RCC 7860 (cell line): ENCODE results near the gene ACOT7.

Source experiments
- DNase-seq: peaks from one replicate; pipeline ENCODE4 v3.0.0-alpha.2; 2015; ENCODE audit warnings: low spot score
- FAIRE-seq: peaks from 2 replicates; lab custom pipeline; 2012; peaks lifted over from hg19 to GRCh38; lab: Jason Lieb, UNC

ACOT7 gene

DNA sequence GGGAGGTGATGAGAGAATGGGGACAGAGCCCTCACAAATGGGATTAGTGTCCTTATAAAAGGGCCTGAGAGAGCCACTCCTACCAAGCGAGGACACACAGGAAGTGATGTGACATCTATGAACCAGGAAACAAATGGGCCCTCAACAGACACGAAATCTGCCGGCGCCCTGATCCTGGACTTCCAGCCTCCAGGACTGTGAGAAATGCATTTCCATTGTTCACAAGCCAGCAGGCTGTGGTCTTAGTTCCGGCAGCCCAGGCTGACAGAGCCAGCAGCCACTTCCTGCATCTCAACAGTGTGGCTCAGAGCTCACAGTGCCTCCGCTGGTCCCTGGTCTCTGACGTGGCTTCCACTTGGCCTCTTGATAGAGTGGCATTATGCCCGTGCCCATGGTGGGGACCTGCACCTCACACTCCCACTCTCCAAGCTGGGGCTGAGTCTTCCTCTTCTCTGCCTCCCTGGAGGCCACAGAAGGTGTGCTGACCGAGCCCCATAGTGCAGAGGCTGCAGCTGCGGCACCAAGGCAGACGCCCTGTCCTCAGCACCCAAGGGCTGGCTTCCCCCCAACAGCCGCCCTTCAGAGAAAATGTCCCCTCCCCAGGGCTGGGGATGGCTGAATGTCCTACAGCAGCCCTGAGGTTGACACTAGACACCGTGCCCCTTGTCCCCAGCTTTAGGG lies 44.9 kb downstream of the ACOT7 start:
- FAIRE-seq (no peak), DNase-seq (no peak)

DNA sequence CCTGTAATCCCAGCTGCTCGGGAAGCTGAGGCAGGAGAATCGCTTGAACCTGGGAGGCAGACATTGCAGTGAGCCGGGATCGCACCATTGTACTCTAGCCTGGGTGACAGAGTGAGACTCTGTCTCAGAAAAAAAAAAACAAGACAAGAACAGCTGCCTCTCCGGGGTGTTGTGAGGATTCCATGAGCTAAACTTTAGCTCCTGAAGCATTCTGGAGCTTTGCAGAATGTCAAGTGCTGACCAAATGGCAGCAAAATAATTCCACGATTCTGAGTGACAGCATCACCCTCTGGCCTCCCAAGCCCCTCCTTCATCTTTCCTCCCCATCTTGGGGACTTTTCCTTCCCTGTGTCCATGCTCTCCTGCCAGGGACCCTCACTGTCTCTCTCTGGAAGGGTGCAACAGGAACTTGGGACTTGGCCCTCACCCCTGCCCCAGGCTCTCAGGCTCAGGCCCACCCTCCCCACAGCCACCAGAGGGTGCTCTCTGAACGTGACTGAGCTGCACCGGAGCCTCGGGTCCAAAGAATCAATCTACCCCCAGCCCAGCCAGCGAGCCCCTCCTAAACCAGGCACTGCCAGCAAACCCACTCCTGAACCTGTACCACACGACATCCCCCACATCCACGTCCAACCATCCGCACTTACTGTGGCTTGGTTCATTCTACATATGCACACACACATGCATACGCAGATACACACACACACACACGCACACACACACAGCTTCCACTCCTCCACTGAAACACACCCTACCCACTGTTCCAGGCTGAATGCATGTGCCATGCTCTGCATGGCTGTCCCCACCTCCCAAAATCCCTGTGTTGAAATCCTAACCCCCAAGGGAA lies 45.7 kb downstream of the ACOT7 start:
- no peak for FAIRE-seq
- no peak for DNase-seq

DNA sequence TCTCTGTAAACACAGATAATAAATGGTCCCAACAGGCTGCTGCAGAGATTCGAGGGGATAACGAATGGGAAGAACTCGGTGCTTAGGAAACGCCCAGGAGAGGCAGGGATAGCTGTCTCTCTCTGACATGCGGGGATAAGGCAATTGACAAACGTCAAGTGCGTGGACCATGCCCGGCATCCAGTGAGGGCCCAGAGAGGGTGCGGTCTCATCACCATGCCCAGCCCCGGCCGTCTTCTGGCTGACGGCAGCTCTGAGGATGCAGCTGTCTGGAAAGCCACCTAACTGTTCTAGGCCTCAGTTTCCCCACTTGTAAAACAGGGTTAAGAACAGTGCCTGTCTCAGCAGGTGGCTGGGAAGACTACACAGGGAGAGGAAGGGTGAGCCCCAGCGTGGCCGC lies 48.1 kb downstream of the ACOT7 start:
- no peak for FAIRE-seq

DNA sequence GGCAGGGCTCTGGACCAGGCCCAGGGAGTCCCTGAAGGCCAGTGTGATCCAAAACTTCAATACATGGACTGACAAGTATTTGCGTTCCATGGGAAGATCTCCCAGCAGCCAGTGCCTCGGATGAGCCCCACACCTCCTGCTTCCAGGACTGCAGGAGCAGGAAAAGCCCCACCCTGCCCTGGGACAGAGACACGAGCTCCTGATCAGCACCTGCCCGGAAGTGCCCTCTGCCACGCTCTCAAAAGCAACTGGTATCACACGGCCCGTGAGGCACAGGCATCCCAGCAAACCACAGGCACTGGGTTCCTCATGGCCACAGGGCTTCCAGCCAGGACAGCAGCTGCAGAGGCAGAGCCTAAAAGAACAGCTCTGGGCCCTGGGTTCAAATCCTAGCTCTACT lies 48.6 kb downstream of the ACOT7 start:
- no peak for DNase-seq
- FAIRE-seq: no peak

More for the DNA sequence above, 48.1 kb downstream of the ACOT7 start:
- DNase-seq: no peak

DNA sequence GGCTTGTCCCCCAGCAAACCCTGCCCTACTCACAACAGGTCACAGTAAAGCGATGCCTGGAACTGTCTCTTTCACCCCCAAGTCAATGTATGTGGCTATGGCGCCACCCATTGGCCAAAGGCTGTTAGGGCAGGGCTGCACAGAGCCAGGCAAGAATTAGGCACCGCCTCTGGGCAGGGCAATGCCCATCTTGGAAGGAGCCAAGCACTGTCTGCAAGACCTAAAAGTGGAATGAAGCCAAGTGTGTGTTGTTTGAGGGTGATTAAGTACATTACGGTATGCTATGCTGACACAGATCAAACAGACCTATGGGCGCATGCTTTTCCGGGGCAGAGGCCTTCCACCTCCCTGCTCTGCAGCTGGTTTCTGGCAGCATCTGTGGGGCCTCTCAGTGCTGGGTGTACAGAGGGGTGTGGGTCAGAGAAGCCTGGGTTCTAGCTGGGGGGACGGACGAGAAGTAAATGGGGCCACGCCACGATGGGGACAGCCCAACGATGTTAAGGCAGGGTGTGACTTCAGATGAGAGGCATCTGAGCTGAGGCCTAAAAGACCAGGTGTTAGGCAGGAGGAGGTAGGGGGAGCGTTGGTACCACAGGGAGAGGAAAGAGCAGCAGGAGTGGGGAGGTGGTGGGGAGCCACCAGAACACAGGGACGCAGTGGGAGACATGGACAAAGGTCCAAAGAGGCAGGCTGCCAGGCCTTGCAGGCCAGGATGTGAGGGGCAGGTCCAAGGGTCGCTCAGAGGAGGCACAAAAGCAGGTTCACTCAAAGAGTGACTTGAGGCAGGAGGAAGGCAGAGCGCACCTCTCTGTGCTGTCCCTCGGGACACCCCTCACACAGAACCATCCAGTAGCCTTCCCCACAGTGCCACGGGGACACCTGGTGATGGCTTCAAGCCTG lies 49.8 kb downstream of the ACOT7 start:
- FAIRE-seq: no peak
- peak; percentile 53 for DNase-seq

DNA sequence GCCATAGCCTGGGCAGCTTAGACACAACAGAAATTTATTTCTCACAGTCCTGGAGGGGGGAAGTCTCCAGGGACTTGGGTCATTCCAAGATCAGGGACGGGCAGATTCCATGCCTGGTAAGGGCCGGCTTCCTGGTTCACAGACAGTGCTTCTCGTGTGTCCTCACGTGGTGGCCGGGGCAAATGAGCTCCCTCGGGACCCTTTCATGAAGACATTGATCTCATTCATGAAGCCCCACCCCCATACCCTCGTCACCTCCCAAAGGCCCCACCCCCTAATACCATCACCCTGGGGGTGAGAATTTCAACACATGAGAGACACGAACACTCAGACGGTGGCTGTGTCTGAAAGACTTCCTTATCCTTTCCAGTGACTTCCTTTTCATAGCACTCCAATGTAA lies 51.5 kb downstream of the ACOT7 start:
- DNase-seq (no peak), FAIRE-seq (no peak)

DNA sequence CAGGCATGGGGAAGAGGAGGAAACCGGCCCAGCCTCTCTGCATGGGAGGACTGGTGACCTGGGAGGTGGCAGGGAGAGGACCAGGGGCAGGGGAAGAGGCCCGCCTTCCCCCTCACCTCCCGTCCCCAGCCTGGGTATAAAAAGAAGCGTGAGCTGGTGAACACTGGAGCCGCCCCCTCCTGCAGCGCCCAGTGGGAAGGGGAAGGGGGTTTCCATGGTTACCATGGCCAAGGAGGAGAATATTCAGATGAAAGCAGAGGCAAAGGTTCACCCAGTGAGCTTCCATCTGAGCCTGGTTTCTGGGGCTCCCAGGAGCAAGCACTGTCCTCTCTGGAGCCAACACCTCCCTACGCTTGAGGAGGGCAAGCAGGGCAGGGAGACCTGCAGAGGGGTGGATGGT lies 54.9 kb downstream of the ACOT7 start:
- DNase-seq (no peak), FAIRE-seq (no peak)

DNA sequence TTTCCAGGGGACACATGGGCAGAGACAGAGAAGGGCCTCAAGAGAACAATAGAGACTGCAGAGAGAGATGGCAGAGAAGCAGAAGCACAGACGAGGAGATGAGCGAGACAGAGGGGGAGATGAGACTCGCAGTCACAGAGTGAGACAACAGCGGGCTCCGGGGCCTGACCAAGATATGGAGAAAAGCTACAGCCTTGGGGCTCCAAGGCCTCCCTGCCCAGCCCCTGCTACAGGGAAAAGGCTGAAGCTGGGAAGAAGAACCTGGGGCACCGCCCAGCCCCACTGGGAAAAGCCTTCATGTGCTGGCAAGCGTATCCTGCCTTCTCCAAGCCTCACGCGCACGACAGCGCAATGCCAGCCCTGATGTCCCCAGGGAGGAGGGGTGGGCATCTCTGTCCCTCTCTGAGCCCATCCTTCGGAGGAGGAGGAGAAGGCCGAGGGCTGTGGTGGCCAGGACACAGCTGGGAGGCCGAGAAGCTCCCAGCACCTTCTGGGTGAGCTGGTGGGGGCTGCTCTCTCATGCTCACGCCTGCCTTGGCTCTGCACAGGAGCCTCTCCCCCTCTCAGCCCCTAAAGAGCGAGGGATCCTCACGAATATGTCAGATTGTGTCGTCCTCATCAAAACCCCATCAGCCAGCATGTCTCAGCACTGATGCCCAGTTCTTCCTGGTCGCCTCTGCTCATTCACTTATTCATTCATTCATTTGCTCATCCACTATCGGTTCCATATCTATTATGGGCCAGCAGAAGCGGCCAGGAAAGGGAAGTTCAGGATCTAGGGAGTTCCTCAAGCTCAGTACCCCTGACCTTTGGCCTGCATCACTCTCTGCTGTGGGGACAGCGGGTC lies 56.6 kb downstream of the ACOT7 start:
- FAIRE-seq (no peak), DNase-seq (no peak)

DNA sequence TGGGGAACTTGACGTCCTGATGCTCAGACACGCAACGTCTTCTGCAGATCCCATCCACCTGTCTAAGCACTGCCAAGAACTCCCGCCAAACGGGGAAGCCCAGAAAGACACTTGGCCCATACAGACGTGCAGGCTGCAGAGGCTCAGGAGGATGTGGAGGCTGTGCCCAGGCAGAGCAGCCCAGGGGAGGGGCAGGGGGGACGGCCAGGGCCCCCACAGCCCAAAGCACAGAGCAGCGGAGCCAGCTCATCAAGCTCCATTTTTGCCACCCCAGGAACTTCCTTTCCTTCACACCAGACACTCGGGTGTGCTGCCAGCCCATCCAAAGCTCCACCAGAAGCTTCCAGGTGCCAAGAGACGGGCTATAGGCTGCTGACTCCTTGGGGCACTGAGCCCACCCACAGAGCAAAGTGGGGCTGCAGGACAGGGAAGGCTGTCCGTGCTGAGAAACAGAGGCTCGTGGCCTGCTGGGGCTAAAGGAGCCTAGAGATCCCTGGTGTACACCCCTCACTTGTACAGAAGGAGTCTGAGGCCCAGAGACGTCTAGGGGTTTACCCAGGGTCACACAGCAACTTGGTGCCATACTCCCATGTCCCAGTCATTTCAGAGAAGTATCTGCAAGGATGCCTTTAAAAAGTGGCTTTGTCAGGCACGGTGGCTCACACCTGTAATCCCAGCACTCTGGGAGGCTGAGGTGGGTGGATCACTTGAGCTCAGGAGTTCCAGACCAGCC lies 59.1 kb downstream of the ACOT7 start:
- FAIRE-seq (no peak), DNase-seq (no peak)

DNA sequence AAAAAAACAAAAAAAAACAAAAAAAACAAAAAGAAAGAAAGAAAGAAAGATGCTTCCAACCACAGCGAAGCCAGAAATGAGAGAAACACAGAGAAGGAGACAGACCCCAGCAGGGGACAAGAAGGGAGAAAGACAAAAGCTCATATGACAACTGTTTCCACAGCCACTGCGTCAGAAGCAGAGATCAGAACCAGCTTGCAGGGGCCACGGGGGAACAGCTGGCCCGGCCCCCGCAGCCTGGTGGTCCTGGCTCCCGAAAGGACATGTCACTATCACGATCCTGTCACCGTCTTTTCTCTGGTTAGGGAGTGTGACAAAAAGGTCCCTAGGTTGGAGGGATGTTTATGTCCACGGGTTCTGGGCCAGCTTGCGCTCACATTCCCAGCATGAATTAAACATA lies 60.7 kb downstream of the ACOT7 start:
- FAIRE-seq (no peak), DNase-seq (no peak)

DNA sequence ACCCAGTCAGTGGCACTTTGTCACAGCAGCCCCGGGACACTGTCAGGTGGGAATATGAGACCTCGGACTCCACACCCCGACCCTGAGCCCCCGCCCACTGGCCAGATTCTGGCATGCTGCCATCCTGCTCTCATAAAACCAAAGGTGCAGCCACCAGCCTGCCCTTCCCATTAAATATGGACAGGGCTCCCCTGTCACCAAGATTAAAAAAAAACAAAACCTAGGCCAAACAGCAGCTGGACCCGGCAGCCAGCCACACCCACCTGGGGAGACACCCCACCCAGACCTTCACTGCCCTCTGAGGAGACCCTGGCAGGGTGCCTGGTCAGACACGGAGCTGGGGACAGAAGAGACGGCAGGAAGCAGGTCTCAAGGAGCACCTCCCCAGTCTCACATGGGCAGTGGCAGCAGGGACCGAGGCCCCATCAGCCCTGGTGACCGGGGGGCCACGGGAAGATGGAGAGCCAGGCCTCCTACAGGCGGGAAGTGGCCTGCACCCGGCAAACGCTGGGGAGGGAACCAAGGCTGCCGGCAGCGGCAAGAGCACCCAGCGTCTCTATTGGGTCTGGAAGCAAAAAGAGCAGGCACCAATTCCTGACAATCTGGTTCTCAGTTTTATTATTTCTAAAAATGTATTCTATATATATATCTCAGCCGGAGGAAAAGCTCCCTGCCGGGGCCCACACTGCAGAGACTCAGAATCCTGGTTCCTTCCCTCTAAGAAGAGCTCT lies 61.9 kb downstream of the ACOT7 start:
- no peak for DNase-seq

DNA sequence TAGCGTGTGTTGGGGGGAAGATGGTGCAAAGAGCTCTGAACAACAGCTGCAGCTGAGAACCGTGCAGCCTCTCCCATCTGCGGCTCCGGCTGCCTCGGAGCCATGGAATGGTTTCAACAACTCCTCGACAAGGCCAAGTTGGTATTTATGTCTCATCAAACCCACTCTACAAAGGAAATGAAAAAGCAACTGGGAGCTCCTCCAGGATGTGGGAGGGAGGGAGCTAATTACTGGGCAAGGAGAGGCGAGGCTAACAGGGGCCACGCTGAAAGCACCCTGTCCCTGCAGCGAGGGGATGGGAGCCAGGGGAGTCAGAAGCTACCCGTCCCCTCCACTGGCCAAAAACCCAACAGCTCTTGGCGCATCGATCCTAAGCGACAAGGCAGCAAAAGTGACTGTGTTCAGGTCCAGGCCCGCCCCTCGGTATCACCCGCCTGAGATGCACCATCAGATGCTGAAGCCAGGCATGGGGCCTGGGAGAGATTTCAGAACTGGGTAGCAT lies 63.1 kb downstream of the ACOT7 start:
- DNase-seq (no peak), FAIRE-seq (no peak)

More for the DNA sequence above, 61.9 kb downstream of the ACOT7 start:
- no peak for FAIRE-seq

DNA sequence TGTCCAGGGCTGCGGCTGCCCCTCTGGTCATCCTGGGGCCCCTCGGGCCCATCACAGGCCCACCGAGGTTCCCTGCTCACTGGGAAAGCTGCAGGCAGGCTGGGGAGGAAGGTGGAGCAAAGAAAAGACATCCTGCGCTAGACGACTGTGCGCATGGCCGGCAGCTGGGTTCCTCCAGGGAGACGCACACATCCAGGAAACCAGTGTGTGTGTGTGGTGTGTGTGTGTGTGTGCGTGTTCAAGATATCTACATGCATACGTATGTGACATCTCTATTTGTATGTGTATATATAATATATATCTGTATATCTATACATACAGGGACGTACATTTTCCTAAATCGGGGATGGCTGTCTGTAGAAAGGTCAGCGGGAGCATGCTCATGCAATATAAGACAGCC lies 63.7 kb downstream of the ACOT7 start:
- FAIRE-seq: no peak
- no peak for DNase-seq

DNA sequence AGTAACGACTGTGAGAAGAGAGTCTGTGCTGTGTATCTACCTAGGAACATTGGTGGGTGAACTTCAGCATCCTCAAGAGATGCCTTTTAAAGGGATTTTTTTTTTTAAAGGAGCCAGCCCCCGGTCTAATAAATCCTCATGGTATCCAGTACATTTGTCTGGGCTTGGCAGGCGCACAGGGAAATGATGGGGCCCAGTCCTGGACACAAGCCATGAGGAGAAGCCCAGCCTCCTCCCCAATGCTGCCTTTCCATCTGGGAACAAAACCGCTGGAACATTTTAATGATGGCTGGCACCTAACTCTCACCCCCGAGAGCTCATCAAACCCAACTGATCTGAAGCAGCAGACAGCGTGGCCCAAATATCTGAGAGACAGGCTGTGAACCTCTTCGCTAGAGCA lies 64.2 kb downstream of the ACOT7 start:
- FAIRE-seq (no peak), DNase-seq (no peak)

DNA sequence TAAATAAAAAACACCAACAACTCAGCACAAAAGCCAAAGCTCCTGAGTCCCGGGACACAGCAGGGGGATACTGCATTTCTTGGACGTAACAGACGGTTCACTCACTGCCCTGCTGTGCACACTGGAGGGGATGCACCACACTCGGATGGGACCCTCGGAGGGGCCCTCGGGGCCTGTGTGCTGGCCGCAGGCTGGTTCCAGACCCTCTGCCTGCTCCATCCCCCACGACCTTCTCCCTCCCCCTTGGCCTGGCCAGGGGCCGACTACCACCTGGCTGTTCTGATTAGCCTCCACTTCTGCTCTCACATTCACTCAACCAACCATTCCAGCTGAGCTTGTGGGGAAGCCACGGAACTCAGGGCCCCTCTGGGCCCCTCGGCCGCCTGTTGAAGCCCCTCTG lies 64.9 kb downstream of the ACOT7 start:
- DNase-seq (no peak), FAIRE-seq (no peak)

DNA sequence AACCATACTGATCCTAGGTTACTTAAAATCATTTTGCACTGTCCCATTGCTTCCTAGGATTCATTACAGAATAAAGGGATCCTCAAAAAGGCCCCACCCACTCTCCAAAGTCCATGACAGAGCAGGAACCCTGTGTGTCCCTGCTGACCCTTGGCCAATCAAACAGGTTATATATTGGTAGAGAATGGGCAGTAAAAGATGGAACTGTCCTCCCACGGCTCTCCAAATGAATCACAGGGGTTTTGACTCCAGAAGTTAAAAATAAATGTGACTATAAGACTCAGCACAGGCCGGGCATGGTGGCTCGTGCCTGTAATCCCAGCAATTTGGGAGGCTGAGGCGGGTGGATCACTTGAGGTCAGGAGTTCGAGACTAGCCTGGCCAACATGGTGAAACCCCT lies 65.5 kb downstream of the ACOT7 start:
- no peak for DNase-seq
- no peak for FAIRE-seq

DNA sequence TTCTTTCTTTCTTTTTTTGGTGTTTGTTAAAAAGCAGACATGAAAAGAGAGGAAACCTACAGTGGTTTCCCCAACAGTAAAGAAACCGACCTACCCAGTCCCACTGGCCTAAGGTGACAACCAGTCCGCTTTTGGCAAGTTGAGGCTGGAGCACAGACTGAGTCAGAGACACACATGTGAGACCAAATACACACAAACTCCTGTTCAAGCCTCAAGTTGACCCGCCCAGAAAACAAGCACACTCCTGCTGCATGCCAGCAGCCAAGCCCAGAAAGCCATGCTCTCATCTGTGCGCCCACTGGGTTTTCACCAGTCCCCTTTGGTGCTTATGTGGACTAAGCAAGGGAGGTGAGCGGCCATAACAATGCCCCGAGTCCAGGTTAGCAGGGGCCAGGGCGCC lies 68.1 kb downstream of the ACOT7 start:
- FAIRE-seq (no peak), DNase-seq (no peak)

DNA sequence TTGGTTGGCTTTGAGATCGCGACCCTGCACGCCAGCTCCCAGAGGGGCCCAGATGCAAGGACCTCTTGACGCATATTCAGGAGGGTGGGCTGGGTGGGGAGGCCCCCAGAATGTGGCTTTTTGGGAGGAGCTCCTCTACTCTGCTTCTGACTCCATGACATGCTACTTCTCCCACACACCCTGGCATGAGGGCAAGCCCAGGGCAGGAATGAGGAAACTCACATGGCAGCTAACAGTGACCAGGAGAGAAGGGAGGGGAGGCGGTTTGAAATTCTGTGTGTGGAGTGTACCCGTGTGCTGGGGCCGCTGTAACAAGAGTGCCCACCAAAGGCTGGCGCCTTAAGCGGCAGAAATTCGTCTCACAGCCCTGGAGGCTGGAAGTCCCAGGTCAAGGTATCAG lies 71.4 kb downstream of the ACOT7 start:
- FAIRE-seq (no peak), DNase-seq (no peak)

DNA sequence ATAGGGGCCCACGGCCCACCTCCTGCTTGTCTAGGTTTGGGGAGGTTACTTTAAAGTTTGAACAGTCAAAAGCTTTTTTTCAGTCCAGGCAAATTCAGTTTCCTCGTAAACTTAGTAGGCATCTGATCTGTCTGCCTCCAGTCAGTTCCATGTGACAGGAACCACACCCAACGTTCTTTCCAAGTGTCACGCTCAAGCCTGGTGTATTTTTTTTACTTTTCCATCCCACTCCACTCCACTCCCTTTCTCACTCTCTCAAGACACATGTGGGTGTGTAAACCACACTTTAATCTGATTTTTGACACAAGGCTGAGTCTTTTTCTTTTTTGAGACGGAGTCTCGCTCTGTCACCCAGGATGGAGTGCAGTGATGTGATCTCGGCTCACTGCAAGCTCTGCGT lies 72.4 kb downstream of the ACOT7 start:
- DNase-seq (no peak), FAIRE-seq (no peak)
